SK-N-MC (cell line): ENCODE results near the gene AIF1L.
"Not testable (repeated sequence)": the region's sequence is repeated elsewhere in the genome, so short reads cannot be mapped to it uniquely, and the experiment has no call there.

Source experiments
- DNase-seq: peaks from one replicate; pipeline ENCODE4 v3.0.0-alpha.2; 2011; ENCODE audit warnings: low read depth, low spot score
- H3K27ac ChIP-seq: fragments of 200-600 bp; sonication (generic); 2 replicates; pipeline ENCODE4 v1.5.1; 2016; ENCODE audit warnings: mixed run types
- H3K36me3 ChIP-seq: fragments of 200-600 bp; sonication (generic); 2 replicates; pipeline ENCODE4 v1.6.1; 2017; ENCODE audit warnings: antibody characterized with exemption, low read length, mixed read lengths; ENCODE audit not compliant: insufficient read depth
- H3K4me3 ChIP-seq: fragments of 200-600 bp; sonication (generic); 2 replicates; pipeline ENCODE4 v1.5.1; 2016
- H3K9ac ChIP-seq: fragments of 200-600 bp; sonication (generic); 2 replicates; pipeline ENCODE4 v1.8.0; 2017; ENCODE audit warnings: mixed run types, mixed read lengths; ENCODE audit not compliant: insufficient read length
- H3K9me3 ChIP-seq: fragments of 200-600 bp; sonication (generic); 2 replicates; pipeline ENCODE4 v1.6.1; 2017; ENCODE audit warnings: low read depth, mild to moderate bottlenecking, antibody characterized with exemption, low read length, moderate library complexity, mixed read lengths
- EZH2 ChIP-seq: fragments of 200-600 bp; sonication (generic); IDR thresholded peaks from one replicate; pipeline ENCODE4 v1.6.1; 2017; ENCODE audit warnings: antibody characterized with exemption
- FOXP2 ChIP-seq: optimal IDR thresholded peaks from 2 replicates; pipeline ENCODE3; 2011; ENCODE audit warnings: mild to moderate bottlenecking, moderate library complexity; ENCODE audit not compliant: insufficient read depth; ENCODE audit errors: extremely low read length, control extremely low read depth
- POLR2AphosphoS5 ChIP-seq: IDR thresholded peaks from 2 replicates; pipeline ENCODE4 v1.6.1; 2012; ENCODE audit warnings: mild to moderate bottlenecking, low read depth, low read length, borderline replicate concordance

Gene AIF1L

GRCh38 chr9:131112374-131113154 lies 16.2 kb downstream of the AIF1L start:
- no peaks in the 10 kb centered on the region for H3K36me3 ChIP-seq
- no peak overlapping the region for H3K4me3 ChIP-seq
- DNase-seq: no peak
- H3K9me3 ChIP-seq: no peaks in the 10 kb centered on the region
- no peak for TF ChIP-seq POLR2AphosphoS5
- TF ChIP-seq FOXP2: no peak
- TF ChIP-seq EZH2: no peak
- no peak overlapping the region for H3K9ac ChIP-seq
- no peak overlapping the region for H3K27ac ChIP-seq

GRCh38 chr9:131113655-131114054 lies 17.3 kb downstream of the AIF1L start:
- no peak overlapping the region for H3K4me3 ChIP-seq
- TF ChIP-seq POLR2AphosphoS5 (no peak), EZH2 (no peak), FOXP2 (no peak)
- DNase-seq: no peak
- no peaks in the 10 kb centered on the region for H3K9me3 ChIP-seq
- no peaks in the 10 kb centered on the region for H3K36me3 ChIP-seq
- no peak overlapping the region for H3K9ac ChIP-seq
- H3K27ac ChIP-seq: no peak overlapping the region

- no peak overlapping the region for H3K27ac ChIP-seq
- H3K4me3 ChIP-seq: no peak overlapping the region
- DNase-seq: no peak
- H3K9me3 ChIP-seq: no peaks in the 10 kb centered on the region
- no peaks in the 10 kb centered on the region for H3K36me3 ChIP-seq
- H3K9ac ChIP-seq: no peak overlapping the region
- TF ChIP-seq EZH2 (no peak), FOXP2 (no peak), POLR2AphosphoS5 (no peak)
Observed at GRCh38 chr9:131114084-131114535, 17.8 kb downstream of the AIF1L start.

- not testable (repeated sequence) for H3K9me3 ChIP-seq, H3K4me3 ChIP-seq, H3K36me3 ChIP-seq, H3K9ac ChIP-seq, H3K27ac ChIP-seq, DNase-seq
Observed at GRCh38 chr9:131115360-131115742, 19.0 kb downstream of the AIF1L start.

- no peak for DNase-seq
- Histone ChIP-seq H3K9me3 (no peaks in the 10 kb centered on the region), H3K27ac (no peak overlapping the region), H3K36me3 (no peaks in the 10 kb centered on the region), H3K4me3 (no peak overlapping the region), H3K9ac (no peak overlapping the region)
- TF ChIP-seq FOXP2 (no peak), POLR2AphosphoS5 (no peak), EZH2 (no peak)
Observed at GRCh38 chr9:131116281-131117120, 20.2 kb downstream of the AIF1L start.

GRCh38 chr9:131117121-131117761 lies 20.9 kb downstream of the AIF1L start:
- no peak overlapping the region for H3K27ac ChIP-seq
- no peak overlapping the region for H3K4me3 ChIP-seq
- no peak overlapping the region for H3K9ac ChIP-seq
- H3K9me3 ChIP-seq: no peaks in the 10 kb centered on the region
- DNase-seq: no peak
- H3K36me3 ChIP-seq: no peaks in the 10 kb centered on the region
- TF ChIP-seq EZH2 (no peak), FOXP2 (no peak), POLR2AphosphoS5 (no peak)

- Histone ChIP-seq H3K36me3 (no peaks in the 10 kb centered on the region), H3K9me3 (no peaks in the 10 kb centered on the region), H3K9ac (no peak overlapping the region), H3K27ac (no peak overlapping the region), H3K4me3 (no peak overlapping the region)
- TF ChIP-seq FOXP2 (no peak), EZH2 (no peak), POLR2AphosphoS5 (no peak)
- DNase-seq: no peak
Observed at GRCh38 chr9:131117762-131118145, 21.4 kb downstream of the AIF1L start.

- no peak for DNase-seq
- TF ChIP-seq EZH2 (no peak), POLR2AphosphoS5 (no peak), FOXP2 (no peak)
- no peak overlapping the region for H3K27ac ChIP-seq
- no peak overlapping the region for H3K9ac ChIP-seq
- H3K36me3 ChIP-seq: no peaks in the 10 kb centered on the region
- H3K4me3 ChIP-seq: no peak overlapping the region
- no peaks in the 10 kb centered on the region for H3K9me3 ChIP-seq
Observed at GRCh38 chr9:131119600-131119999, 23.3 kb downstream of the AIF1L start.
